Keratinocyte (primary cell): ENCODE data around the gene HIRA. TPM values are rescaled to one million over a fixed set of nuclear protein-coding genes. Genes with fewer than 3 reads are reported as not detected.

ENCODE experiments used
- DNase-seq: peaks from one replicate; pipeline ENCODE4 v3.0.0-alpha.2; 2011; ENCODE audit warnings: low read depth, missing footprints, low spot score
- FAIRE-seq: peaks from 2 replicates; lab custom pipeline; 2011; peaks lifted over from hg19 to GRCh38; lab: Jason Lieb, UNC
- H2AFZ ChIP-seq: 2 replicates; pipeline ENCODE4 v1.6.0; 2012; ENCODE audit warnings: low read length, control low read depth, inconsistent platforms; ENCODE audit not compliant: control insufficient read depth
- H3K27ac ChIP-seq: 2 replicates; pipeline ENCODE4 v1.5.1; 2011; ENCODE audit warnings: low read length; ENCODE audit not compliant: control insufficient read depth, insufficient read depth
- H3K27me3 ChIP-seq: 3 replicates; pipeline ENCODE4 v1.6.0; 2011; ENCODE audit warnings: low read length; ENCODE audit not compliant: control insufficient read depth, insufficient read depth; ENCODE audit errors: extremely low read depth
- H3K36me3 ChIP-seq, 2 experiments: 2 replicates in 1 of 2; 3 replicates in 1 of 2; pipeline ENCODE4 v1.5.1; 2011; ENCODE audit warnings: low read length in 2 of 2, mild to moderate bottlenecking in 1 of 2; ENCODE audit not compliant: control insufficient read depth in 2 of 2, insufficient read depth in 2 of 2; ENCODE audit errors: extremely low read depth in 1 of 2
- H3K4me1 ChIP-seq: 3 replicates; pipeline ENCODE4 v1.5.1; 2011; ENCODE audit warnings: low read length; ENCODE audit not compliant: control insufficient read depth, insufficient read depth; ENCODE audit errors: extremely low read depth
- H3K4me2 ChIP-seq: 3 replicates; pipeline ENCODE4 v1.6.0; 2011; ENCODE audit warnings: low read depth, low read length; ENCODE audit not compliant: control insufficient read depth, insufficient read depth; ENCODE audit errors: extremely low read depth
- H3K4me3 ChIP-seq, 3 experiments: fragments of 200-600 bp in 1 of 3; sonication (generic) in 1 of 3; 2 replicates in 2 of 3; 3 replicates in 1 of 3; pipeline ENCODE4 v1.5.1; 2011 to 2016; ENCODE audit warnings: low read length in 3 of 3, mild to moderate bottlenecking in 3 of 3, control low read depth in 2 of 3, inconsistent platforms in 1 of 3, low read depth in 1 of 3, mixed read lengths in 1 of 3, mixed run types in 1 of 3, moderate library complexity in 1 of 3; ENCODE audit not compliant: control insufficient read depth in 2 of 3, insufficient read depth in 2 of 3; ENCODE audit errors: extremely low read depth in 1 of 3
- H3K79me2 ChIP-seq: 2 replicates; pipeline ENCODE4 v1.6.0; 2012; ENCODE audit warnings: low read length; ENCODE audit not compliant: control insufficient read depth, insufficient read depth
- H3K9ac ChIP-seq: 3 replicates; pipeline ENCODE4 v1.6.0; 2011; ENCODE audit warnings: low read length; ENCODE audit not compliant: control insufficient read depth, insufficient read depth; ENCODE audit errors: extremely low read depth
- H3K9me1 ChIP-seq: 3 replicates; pipeline ENCODE4 v1.6.0; 2011; ENCODE audit warnings: low read length; ENCODE audit not compliant: control insufficient read depth, insufficient read depth; ENCODE audit errors: extremely low read depth
- H3K9me3 ChIP-seq: 2 replicates; pipeline ENCODE4 v1.5.1; 2012; ENCODE audit warnings: low read depth, low read length; ENCODE audit not compliant: control insufficient read depth
- H4K20me1 ChIP-seq: 3 replicates; pipeline ENCODE4 v1.6.0; 2011; ENCODE audit warnings: low read length; ENCODE audit not compliant: control insufficient read depth, insufficient read depth; ENCODE audit errors: extremely low read depth
- EZH2 ChIP-seq: IDR thresholded peaks from one replicate; pipeline ENCODE4 v1.6.1; 2012; ENCODE audit warnings: inconsistent platforms, mild to moderate bottlenecking, low read length, moderate library complexity
- dilution Hi-C: fragments of 300-500 bp; cut with MboI; formaldehyde crosslinking; loops from one replicate; pipeline ENCODE4 v1.7.0; 2020; ENCODE audit warnings: low sequenced_read_pairs; ENCODE audit not compliant: extremely low pct_ligation_motif_present
- polyA plus RNA-seq, 5 experiments: library from polyadenylated mRNA; depleted of rRNA in 3 of 5; stranded (reverse) in 3 of 5; stranded (forward) in 1 of 5; unstranded in 1 of 5; fragments of >200 nt; gene quantifications; 1 replicate in 1 of 5; 2 replicates in 3 of 5; 3 replicates in 1 of 5; pipeline versions ENCODE4 v1.2.1 to v1.2.3, GENCODE V29; 2011 to 2012; ENCODE audit warnings: missing spikeins in 2 of 5, low read depth in 1 of 5, low replicate concordance in 1 of 5
- TF ChIP-seq, protein P1 (sequence below), 3 experiments: IDR thresholded peaks in 1 of 3; conservative IDR thresholded peaks in 1 of 3; optimal IDR thresholded peaks in 1 of 3; 2 replicates in 2 of 3; 3 replicates in 1 of 3; pipeline versions ENCODE3 to v1.5.1; 2011; ENCODE audit warnings: low read length in 3 of 3, mild to moderate bottlenecking in 3 of 3, moderate library complexity in 2 of 3, control low read depth in 1 of 3, inconsistent platforms in 1 of 3; ENCODE audit not compliant: insufficient read depth in 2 of 3; ENCODE audit errors: extremely low read depth in 1 of 3

HIRA gene
- polyA plus RNA-seq, 1 donor (not counting 4 experiments of a cell fraction or from before 2014, with no cell fraction given): 16.7 TPM

DNA sequence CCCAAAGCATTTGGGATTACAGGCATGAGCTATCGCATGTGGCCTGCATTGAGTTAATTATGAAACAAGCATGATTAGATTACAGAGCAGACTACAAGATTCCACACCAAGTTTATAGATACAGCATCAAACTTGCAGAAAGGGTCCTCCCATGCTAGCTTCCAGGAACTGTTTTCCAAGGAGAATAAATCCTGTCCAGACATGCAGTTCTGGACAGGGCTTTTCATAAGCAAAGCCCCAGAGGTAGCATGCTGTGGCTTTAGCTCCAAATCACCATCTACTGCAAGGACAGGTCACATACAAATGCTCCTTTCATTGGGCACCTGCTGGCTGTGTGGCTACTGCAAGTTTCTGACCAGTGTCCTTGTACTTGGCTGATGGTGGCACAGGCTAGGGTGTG, 57.1 kb downstream of the HIRA start:
- no peaks in the 10 kb centered on the region for H4K20me1 ChIP-seq
- peaks cover 41 to 46% of the 10 kb centered on the region in 2 experiments for H3K36me3 ChIP-seq
- TF ChIP-seq EZH2: no peak
- TF ChIP-seq, protein P1, sequence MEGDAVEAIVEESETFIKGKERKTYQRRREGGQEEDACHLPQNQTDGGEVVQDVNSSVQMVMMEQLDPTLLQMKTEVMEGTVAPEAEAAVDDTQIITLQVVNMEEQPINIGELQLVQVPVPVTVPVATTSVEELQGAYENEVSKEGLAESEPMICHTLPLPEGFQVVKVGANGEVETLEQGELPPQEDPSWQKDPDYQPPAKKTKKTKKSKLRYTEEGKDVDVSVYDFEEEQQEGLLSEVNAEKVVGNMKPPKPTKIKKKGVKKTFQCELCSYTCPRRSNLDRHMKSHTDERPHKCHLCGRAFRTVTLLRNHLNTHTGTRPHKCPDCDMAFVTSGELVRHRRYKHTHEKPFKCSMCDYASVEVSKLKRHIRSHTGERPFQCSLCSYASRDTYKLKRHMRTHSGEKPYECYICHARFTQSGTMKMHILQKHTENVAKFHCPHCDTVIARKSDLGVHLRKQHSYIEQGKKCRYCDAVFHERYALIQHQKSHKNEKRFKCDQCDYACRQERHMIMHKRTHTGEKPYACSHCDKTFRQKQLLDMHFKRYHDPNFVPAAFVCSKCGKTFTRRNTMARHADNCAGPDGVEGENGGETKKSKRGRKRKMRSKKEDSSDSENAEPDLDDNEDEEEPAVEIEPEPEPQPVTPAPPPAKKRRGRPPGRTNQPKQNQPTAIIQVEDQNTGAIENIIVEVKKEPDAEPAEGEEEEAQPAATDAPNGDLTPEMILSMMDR (optimal IDR thresholded peaks at IDR 0.05 in 1 of 3, IDR thresholded peaks at IDR 0.05 in 1 of 3, conservative IDR thresholded peaks at IDR 0.05 in 1 of 3; ENCODE audit: extremely low read depth in 1 of 3, insufficient read depth in 2 of 3, low read length in 3 of 3): no peak
- dilution Hi-C loops: no loop called here
- no peaks in the 10 kb centered on the region for H3K27me3 ChIP-seq
- no peak overlapping the region for H3K27ac ChIP-seq
- H3K9me1 ChIP-seq: no peaks in the 10 kb centered on the region
- H3K79me2 ChIP-seq: no peaks in the 10 kb centered on the region
- H3K9me3 ChIP-seq: no peaks in the 10 kb centered on the region
- H3K4me2 ChIP-seq: no peak overlapping the region
- H3K4me1 ChIP-seq: no peaks in the 10 kb centered on the region
- FAIRE-seq (no peak), DNase-seq (no peak)
- no peak overlapping the region for H3K9ac ChIP-seq
- H2AFZ ChIP-seq: no peak overlapping the region
- no peak overlapping the region for H3K4me3 ChIP-seq

DNA sequence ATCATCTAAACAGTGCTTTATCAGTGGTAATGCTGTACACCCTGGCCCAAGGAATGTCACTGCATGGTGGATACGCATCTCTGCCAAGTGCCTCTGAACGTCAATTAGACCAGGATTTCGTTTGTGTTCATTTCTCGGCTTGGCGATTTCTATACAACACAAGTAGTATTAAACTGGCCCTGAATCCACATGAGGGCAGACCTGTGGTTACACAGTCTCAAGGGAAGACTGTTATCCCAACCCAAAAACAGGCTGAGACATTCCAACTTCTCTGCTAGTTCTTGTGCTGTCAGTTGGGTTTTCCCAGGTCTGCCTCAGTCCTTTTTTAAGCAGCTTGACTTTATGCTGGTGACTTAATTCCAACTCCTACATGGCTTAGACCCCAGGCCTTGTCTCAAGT, 58.1 kb downstream of the HIRA start:
- no peaks in the 10 kb centered on the region for H3K4me1 ChIP-seq
- no peak for DNase-seq
- no peak overlapping the region for H3K4me3 ChIP-seq
- no peak overlapping the region for H2AFZ ChIP-seq
- peak; percentile 52 for FAIRE-seq
- no peak overlapping the region for H3K9ac ChIP-seq
- H3K9me3 ChIP-seq: no peaks in the 10 kb centered on the region
- no peak overlapping the region for H3K27ac ChIP-seq
- H4K20me1 ChIP-seq: no peaks in the 10 kb centered on the region
- H3K4me2 ChIP-seq: no peak overlapping the region
- H3K27me3 ChIP-seq: no peaks in the 10 kb centered on the region
- dilution Hi-C loops: no loop called here
- H3K36me3 ChIP-seq: peaks cover 44 to 52% of the 10 kb centered on the region in 2 experiments
- H3K79me2 ChIP-seq: no peaks in the 10 kb centered on the region
- H3K9me1 ChIP-seq: no peaks in the 10 kb centered on the region
- TF ChIP-seq EZH2: no peak
- TF ChIP-seq, protein P1 (optimal IDR thresholded peaks at IDR 0.05 in 1 of 3, IDR thresholded peaks at IDR 0.05 in 1 of 3, conservative IDR thresholded peaks at IDR 0.05 in 1 of 3; ENCODE audit: extremely low read depth in 1 of 3, insufficient read depth in 2 of 3, low read length in 3 of 3): no peak
